GM19023 (cell line): ENCODE measurements around the gene WWOX.

Source experiments
- ATAC-seq: cut with Tn5 transposase; IDR thresholded peaks from one replicate; pipeline ENCODE4 v1.9.1; 2021; ENCODE audit warnings: mild to moderate bottlenecking, moderate library complexity; ENCODE audit not compliant: unreplicated experiment

Gene WWOX

DNA sequence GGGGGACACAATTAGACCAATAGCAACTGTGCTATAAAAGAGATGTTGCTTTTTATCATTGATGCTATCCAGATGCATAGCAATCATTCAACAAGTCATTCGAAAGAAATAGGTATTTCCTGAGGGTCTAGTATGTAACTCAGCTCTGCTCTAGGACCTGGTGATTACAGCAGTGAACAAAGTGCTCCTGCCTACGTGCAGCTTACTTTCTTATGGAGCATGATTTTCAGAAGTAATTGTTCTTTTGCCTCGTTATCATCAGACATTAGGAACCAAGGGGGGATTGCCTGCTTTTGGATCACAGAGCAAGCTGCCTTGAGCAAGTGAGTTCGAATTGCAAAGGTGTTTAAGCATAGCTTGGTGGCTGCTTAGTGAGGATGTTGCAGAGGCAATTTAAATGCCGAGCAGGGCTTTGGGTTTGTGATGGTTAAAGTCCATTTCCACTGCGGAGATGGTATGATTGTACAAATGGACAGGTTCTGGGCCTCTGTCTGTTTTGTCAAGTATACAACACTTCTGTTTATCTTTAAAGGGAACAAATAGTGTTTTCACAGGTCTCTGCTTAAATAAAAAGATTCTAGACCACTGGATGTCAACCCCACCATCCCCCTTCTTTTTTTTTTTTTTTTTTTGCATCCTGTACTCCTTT is 41.5 kb downstream of the WWOX start:
- ATAC-seq, result no peak

DNA sequence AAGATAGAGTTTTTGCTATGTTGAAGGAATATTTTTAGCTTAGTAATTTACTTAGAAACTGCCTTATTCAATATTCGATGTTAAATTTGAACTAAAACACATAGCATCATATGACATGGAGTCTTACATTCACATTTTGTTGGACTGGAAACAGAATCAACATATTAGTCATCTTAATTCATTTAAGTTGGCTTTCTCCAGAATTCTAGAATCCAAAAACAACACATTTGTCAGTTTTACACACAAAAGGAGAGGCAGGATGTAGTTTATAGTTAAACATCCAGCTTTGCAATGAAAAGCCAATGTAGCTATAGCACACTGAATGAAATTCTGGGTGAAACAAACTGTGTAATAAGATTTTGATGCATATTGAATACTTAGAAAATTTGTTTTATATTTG is 43.3 kb downstream of the WWOX start:
- ATAC-seq, result no peak

- no peak for ATAC-seq
Observed at GRCh38 chr16:78146807-78147206, 47.4 kb downstream of the WWOX start.

GRCh38 chr16:78147911-78148401 is 48.5 kb downstream of the WWOX start:
- no peak for ATAC-seq

GRCh38 chr16:78150233-78150632 is 50.8 kb downstream of the WWOX start:
- no peak for ATAC-seq

DNA sequence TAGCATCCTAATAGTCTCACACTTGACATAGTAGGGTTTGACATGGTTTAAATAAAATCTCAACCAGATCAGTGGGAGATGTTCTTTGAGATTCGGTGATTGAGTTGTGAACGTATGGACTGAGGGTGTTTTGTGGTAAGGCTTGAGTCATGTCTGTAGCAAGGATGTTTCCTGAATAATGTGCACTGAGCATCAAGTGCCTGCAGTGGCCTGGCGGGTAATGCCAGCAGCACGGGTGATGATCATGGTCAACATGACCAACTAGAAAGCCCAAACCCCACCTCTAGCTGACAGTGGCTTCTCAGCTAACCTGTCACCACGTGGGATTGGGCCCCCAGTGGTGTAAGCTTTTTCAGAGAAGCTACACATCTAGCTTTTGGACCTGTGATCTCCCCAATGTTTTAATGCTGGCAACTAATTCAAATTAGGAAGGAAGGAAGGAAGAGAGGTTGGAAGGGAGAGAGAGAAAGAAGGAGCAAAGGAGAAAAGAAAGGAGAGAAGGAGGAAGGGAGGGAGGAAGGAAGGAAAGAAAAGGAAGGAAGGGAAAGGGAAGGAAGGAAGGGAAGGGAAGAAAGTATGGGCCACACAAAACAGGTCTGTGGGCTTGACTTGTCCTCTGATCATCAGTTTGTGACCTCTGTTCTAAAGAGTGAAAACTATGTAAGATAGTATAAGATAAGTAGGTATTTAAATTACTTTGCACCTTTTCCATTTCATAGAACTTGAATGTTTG is 55.4 kb downstream of the WWOX start:
- no peak for ATAC-seq

DNA sequence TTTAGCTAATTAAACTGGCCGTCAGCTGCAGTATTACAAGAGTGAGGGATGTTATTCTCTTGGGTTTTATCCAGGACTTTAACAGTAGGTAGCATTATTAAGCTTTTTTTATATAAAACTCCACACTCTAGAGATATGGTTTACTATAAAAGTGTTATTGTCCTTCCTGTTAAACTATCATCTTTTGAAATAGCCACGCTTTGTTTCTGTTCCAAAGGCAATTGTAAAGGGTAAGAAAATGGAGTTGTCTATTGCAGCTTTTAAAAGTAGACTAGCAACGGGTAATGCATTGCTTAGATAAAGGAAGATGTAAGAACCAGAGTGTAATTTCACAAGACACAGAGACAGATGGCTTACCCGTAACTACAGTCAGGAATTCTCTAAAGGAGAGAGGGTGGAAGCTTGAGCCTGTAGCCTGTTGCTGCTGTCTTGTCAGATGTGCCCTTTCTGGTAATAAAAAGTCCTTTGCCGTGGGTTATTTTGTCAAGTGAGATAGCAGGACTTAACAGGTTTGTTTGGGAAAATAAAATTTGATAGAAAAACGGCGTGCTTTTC is 56.4 kb downstream of the WWOX start:
- no peak for ATAC-seq

DNA sequence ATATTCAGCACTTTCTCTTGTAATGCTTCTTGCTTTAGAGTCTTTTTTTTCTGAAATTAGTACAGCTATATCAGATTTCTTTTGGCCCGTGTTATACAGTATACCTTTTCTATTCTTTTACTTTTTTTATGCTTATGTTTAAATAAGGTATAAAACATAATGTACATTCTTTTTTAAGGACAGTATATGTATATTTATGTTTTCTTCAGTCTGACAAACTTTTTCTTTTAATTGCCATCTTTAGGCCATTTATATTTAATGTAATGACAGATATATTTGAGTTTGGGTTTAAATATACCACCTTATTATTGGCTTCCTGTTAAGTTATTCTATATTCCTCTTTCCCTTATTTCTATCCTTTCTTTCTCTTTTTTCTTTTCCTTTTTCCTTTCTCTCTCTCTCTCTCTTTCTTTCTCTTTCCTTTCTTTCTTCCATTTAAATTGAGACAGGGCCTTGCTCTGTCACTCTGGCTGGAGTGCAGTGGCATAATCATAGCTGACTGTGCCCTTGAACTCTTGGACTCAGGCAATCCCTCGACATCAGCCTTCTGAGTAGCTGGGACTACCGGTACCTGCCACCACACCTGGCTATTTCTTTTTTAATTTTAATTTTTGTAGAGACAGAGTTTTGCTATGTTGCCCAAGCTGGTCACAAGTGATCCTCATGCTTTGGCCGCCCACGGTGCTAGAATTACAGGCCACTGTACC is 61.7 kb downstream of the WWOX start:
- ATAC-seq, result no peak

DNA sequence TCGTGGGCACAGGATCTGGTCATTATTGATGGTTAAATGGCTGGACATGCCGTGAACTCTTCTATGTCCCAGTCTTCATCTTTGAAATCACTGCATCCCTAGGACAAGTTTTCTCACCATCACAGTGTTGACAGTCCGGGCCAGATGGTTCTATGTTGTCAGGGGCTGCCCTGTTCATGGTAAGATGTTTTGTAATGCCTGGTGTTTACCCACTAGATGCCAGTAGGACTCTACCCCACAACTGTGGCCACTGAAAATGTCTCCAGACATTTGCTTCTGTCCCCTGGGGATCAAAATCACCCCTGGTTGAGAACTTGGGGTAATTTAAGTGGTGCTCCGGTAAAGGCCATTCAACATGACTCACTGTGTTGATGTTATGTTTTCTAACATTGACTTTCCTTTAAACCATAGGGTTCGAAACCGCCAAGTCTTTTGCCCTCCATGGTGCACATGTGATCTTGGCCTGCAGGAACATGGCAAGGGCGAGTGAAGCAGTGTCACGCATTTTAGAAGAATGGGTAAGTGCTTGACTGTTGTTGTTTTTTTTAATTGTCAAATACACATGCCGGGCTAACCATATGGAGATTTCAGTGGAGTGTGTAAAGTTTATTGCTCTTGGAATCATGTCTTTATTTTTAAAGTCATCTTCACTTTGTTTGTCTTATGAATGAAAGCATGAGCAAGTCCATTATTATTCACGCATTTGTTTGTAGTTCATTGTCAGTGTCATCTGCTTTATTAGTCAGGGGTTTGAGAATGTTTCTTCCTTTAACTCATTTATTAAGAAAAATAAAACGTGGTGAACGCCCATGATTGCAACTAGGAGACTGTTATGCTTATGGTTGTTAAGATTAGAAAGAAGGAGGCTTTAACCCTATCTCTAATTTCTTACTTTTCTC is 64.6 kb downstream of the WWOX start:
- ATAC-seq, result no peak

GRCh38 chr16:78170494-78170933 is 71.1 kb downstream of the WWOX start:
- no peak for ATAC-seq

- ATAC-seq, result no peak
Observed at GRCh38 chr16:78175287-78175686, 75.8 kb downstream of the WWOX start.

GRCh38 chr16:78176435-78176834 is 77.0 kb downstream of the WWOX start:
- ATAC-seq, result no peak

DNA sequence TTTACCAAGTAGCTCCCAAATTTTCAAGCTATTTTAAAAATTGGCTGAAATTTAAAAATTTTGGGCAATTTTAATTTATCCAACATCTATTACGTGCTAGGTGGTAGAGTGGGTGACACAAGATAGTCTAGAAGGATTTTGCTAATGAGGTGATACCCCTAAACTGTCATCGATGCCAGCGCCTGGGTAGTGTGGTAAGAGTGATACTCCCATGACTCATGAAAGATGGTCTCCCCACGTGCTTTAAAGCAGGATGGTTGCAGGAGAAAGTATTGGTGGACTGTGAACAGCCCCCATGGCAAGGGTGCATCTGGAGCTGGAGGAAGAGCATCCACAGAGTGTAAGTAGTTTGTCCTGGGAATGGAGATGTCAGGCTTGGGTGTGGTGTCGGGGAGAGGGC is 77.8 kb downstream of the WWOX start:
- ATAC-seq, result no peak

GRCh38 chr16:78177987-78178386 is 78.5 kb downstream of the WWOX start:
- no peak for ATAC-seq

DNA sequence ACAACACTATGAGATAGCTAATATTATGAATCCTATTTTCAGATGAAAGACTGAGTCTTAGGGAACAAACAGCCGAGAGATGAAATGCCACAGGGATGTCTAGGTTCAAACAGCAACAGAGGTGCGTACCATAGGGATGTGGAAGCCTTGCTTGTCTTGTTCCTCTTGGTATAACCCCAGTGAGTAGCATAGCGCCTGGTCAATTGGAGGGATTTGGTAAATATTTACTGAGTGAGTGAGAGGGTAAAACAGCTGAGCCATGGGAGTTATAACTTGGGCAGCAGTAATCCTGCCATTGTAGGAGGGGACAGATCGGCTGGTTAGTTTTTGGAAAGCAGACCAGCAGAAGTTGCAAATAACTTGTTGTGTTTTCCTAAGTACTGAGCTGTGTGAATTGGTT is 80.2 kb downstream of the WWOX start:
- no peak for ATAC-seq

- no peak for ATAC-seq
Observed at GRCh38 chr16:78180349-78180748, 80.9 kb downstream of the WWOX start.

DNA sequence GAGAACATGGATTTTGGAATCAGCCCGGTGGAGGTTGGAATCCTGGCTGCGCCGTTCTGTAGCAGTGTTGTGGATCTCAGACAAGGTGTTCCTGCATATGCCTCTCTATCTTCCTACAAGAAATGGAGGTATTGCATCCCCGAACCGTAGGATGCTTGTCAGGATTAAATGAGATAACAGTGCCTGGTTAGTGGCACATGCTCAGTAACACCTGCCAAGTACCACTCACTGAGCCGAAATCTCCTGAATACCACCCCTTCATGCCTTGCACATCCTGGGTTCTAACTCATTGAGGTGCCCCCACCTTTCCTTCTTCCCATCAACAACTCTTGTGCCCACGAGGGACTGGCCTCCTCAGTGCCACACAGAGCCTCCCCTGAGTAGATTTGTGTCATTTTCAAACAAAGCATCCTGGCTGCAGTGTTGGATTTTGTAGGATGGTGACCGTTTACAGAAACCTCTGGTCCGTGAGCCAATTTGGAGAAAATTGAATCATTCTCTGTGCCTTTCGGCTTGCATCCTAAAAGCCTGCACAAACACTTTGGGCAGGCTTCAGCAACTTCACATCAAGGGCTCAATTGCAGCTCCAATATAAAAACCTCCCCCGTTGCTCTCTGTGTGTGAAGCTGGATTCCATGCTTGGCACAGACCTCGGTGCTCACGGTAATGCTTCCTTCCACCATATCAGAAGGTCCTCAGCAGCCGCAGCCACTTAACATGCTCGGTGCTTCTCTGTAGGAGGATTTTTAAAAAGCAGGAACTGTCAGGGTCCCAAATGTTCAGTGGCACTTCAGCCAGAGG is 84.2 kb downstream of the WWOX start:
- no peak for ATAC-seq

DNA sequence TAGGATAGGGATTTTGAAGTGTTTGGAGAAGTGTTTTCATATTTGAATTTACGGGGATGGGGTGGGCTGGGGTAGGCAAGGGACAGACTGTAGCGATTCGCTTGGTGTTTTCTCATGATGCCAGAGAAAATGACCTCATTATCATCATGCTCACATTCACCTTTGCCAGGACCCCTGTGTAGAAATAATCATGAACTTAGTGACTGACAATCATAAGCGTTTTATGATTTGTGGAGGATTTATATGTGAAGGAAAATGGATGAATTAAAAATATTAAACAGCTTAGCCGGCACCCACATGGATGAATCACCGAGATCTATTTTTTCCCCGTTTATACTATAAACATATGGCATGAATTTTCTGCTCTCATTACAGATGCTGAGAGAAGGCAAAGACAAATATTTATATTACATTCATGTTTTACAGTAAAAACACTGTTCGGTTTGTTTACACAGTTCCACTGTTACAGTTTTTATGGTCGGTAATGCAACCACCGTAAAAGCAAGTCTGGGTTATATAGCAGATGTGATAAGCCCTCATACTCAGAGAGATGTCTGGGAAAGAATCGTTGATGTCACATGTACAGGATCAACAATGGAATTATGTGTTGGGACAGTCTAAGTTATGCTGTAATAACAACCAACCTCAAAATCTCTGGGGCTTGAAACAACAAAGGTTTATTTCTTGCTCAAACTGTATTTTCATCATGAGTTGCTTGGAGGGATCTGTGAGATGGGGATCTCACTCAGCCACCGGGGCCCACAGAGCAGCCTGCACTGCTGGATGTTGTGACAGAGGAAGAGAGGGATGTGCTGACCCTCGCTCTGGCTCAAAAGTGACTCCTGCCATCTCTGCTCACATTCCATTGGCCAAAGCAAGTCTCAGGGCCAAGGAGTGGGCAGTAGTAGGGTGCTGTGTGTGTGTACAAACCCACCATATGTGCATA is 85.1 kb downstream of the WWOX start:
- no peak for ATAC-seq

- no peak for ATAC-seq
Observed at GRCh38 chr16:78189121-78189520, 89.7 kb downstream of the WWOX start.
